ENCODE data around the gene RBM14.
"Not testable (repeated sequence)": the region's sequence is repeated elsewhere in the genome, so short reads cannot be mapped to it uniquely, and the experiment has no call there.

The RBM14 gene

DNA sequence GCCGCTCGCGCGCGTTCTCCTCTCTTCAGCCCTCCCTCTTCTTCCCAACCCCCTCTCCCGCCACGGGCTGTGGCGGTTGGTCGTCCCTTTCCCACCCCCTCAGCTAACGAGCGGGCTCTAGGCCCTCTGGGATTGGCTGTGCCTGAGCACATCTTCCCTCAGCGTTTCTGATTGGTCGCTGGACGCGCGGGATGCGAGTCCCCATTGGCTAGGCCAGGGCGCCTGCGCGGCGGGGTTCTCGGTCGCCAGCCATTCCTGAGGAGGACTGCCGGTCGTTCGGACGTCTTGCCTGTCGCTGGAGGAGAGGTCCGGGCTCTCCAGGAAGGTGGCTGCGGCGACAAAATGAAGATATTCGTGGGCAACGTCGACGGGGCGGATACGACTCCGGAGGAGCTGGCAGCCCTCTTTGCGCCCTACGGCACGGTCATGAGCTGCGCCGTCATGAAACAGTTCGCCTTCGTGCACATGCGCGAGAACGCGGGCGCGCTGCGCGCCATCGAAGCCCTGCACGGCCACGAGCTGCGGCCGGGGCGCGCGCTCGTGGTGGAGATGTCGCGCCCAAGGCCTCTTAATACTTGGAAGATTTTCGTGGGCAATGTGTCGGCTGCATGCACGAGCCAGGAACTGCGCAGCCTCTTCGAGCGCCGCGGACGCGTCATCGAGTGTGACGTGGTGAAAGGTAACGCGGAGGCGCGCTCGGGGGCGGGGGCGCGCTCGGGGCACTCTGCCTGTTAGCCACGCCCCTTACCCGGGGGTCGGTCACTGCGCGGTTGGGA is at the start of gene RBM14:
Gene RBM14, plus strand, starts transcription at position 252 of the 776 bp plus-strand sequence. Its CDS starts 91 bp downstream, at position 343.
- peaks cover 51% of the 10 kb centered on the region for H3K36me3 Mint-ChIP-seq (ENCODE audit: insufficient read depth)
- H3K4me1 Mint-ChIP-seq: peaks cover 54% of the 10 kb centered on the region
- ATAC-seq (replicated peaks; ENCODE audit: extremely low read depth, poor library complexity, severe bottlenecking) (peak; percentile 85), DNase-seq (ENCODE audit: low spot score in 2 of 2) (peak; percentile 96 to 98)
- H3K9me3 Mint-ChIP-seq: no peaks in the 10 kb centered on the region
- peak within 1 kb of the TSS; percentile 99 for H3K27ac Mint-ChIP-seq (ENCODE audit: low read depth)
- peak within 1 kb of the TSS; percentile 97 for H3K4me3 Mint-ChIP-seq
- no peaks in the 10 kb centered on the region for H3K27me3 Mint-ChIP-seq

- DNase-seq (ENCODE audit: low spot score in 2 of 2): no peak
- ATAC-seq (replicated peaks; ENCODE audit: extremely low read depth, poor library complexity, severe bottlenecking): no peak
- Mint-ChIP-seq H3K27ac (ENCODE audit: low read depth) (no peak overlapping the region), H3K9me3 (no peaks in the 10 kb centered on the region), H3K4me3 (peak overlapping the region; percentile 72), H3K36me3 (ENCODE audit: insufficient read depth) (no peaks in the 10 kb centered on the region), H3K27me3 (peaks cover 9% of the 10 kb centered on the region), H3K4me1 (peaks cover 5% of the 10 kb centered on the region)
Observed at GRCh38 chr11:66567787-66568123, 48.7 kb upstream of the RBM14 start.

DNA sequence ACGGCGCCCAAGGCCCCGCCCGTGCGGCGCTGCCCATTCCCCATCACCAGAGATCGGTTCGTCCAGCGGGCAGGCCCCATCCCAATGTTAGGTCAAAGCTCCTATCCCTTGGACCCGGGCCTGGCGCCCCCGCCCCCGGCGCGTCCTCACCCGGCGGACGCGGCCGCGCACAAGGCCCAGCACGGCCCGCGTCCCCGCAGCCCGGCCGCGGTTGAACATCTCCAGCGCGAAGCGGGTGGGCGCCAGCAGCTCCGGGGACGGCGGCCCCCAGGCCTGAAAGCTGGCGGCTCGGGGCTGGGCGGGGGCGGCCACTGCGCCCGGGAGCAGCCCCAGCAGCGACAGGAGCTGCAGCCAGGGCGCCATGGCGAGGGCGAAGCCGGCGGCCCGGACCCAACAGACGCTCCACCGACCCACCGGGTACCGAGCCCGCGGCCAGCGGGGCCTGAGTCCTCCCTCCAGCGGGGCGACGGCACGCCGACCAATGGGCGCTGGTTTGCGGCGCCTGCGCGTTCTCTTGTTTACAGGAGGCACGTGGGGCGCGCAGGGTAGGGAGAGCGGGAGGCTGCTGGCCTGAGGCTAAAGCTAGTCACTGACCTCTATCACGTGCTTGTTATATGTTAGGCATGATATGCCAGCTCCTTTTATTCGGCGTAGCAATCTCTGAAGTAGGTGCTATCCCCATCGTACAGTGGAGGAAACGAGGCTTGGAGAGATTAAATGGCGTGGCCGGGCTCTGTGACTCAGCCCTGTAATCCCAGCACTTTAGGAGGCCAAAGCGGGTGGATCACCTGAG is 48.1 kb upstream of the RBM14 start, which contains the start of gene CTSF:
Gene CTSF, minus strand, starts transcription at position 483 of the 793 bp plus-strand sequence. Its CDS starts 120 bp downstream, at position 363.
- no peaks in the 10 kb centered on the region for H3K9me3 Mint-ChIP-seq
- H3K4me3 Mint-ChIP-seq: peak within 1 kb of the TSS; percentile 72
- ATAC-seq (replicated peaks; ENCODE audit: extremely low read depth, poor library complexity, severe bottlenecking): peak; percentile 65
- peaks cover 10% of the 10 kb centered on the region for H3K27me3 Mint-ChIP-seq
- DNase-seq (ENCODE audit: low spot score in 2 of 2): peak; percentile 23 to 29
- no peaks in the 10 kb centered on the region for H3K36me3 Mint-ChIP-seq (ENCODE audit: insufficient read depth)
- H3K27ac Mint-ChIP-seq (ENCODE audit: low read depth): no peak within 1 kb of the TSS
- H3K4me1 Mint-ChIP-seq: peaks cover 5% of the 10 kb centered on the region

DNA sequence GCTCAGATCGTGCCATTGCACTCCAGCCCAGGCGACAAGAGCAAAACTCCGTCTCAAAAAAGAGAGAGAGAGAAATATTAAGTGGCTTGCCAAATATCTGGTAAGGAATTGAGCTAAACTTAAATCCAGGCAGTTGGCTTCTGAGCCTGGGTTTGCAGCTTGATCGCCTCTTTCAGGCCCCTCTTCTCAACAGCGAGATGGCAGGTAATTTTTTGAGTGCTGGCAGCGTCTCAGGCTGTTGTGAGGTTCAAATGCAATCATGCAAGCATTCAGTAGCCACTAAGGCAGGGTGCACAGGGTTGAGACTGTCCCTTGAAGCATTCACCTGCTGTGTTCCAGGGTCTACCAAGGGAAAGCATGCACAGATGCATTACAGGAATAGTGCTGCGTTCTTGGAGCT is 47.4 kb upstream of the RBM14 start:
- Mint-ChIP-seq H3K27ac (ENCODE audit: low read depth) (no peak overlapping the region), H3K4me3 (no peak overlapping the region), H3K9me3 (no peaks in the 10 kb centered on the region), H3K27me3 (peaks cover 17% of the 10 kb centered on the region), H3K36me3 (ENCODE audit: insufficient read depth) (no peaks in the 10 kb centered on the region), H3K4me1 (peaks cover 5% of the 10 kb centered on the region)
- ATAC-seq (replicated peaks; ENCODE audit: extremely low read depth, poor library complexity, severe bottlenecking) (no peak), DNase-seq (ENCODE audit: low spot score in 2 of 2) (no peak)

GRCh38 chr11:66570079-66570849 is 46.2 kb upstream of the RBM14 start:
- H3K27me3 Mint-ChIP-seq: peaks cover 29% of the 10 kb centered on the region
- H3K36me3 Mint-ChIP-seq (ENCODE audit: insufficient read depth): no peaks in the 10 kb centered on the region
- peaks cover 5% of the 10 kb centered on the region for H3K4me1 Mint-ChIP-seq
- DNase-seq (ENCODE audit: low spot score in 2 of 2): no peak
- no peaks in the 10 kb centered on the region for H3K9me3 Mint-ChIP-seq
- H3K4me3 Mint-ChIP-seq: no peak overlapping the region
- ATAC-seq (replicated peaks; ENCODE audit: extremely low read depth, poor library complexity, severe bottlenecking): no peak
- H3K27ac Mint-ChIP-seq (ENCODE audit: low read depth): no peak overlapping the region

DNA sequence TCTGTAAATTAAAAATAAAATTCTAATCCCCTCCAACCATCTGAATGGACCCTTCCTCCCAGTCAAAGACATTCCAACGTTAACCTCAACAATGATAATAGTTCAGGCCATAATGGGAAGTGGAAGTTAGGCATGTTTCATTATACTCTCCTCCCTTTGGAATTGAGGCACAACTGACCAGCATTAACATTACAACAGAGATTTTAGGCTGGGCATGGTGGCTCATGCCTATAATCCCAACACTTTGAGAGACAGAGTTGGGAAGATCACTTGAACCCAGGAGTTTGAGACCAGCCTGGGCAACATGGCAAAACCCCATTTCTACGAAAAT is 45.6 kb upstream of the RBM14 start:
- H3K36me3 Mint-ChIP-seq (ENCODE audit: insufficient read depth): no peaks in the 10 kb centered on the region
- H3K4me1 Mint-ChIP-seq: peaks cover 5% of the 10 kb centered on the region
- H3K9me3 Mint-ChIP-seq: no peaks in the 10 kb centered on the region
- ATAC-seq (replicated peaks; ENCODE audit: extremely low read depth, poor library complexity, severe bottlenecking) (no peak), DNase-seq (ENCODE audit: low spot score in 2 of 2) (no peak)
- H3K27me3 Mint-ChIP-seq: peaks cover 35% of the 10 kb centered on the region
- no peak overlapping the region for H3K27ac Mint-ChIP-seq (ENCODE audit: low read depth)
- no peak overlapping the region for H3K4me3 Mint-ChIP-seq

- Mint-ChIP-seq H3K9me3 (no peaks in the 10 kb centered on the region), H3K4me3 (no peak overlapping the region), H3K27ac (ENCODE audit: low read depth) (no peak overlapping the region), H3K27me3 (peaks cover 28% of the 10 kb centered on the region), H3K4me1 (peaks cover 8% of the 10 kb centered on the region), H3K36me3 (ENCODE audit: insufficient read depth) (no peaks in the 10 kb centered on the region)
- DNase-seq (ENCODE audit: low spot score in 2 of 2) (peak; percentile 42 to 73), ATAC-seq (replicated peaks; ENCODE audit: extremely low read depth, poor library complexity, severe bottlenecking) (peak; percentile 43)
Observed at GRCh38 chr11:66579017-66579606, 37.3 kb upstream of the RBM14 start.

DNA sequence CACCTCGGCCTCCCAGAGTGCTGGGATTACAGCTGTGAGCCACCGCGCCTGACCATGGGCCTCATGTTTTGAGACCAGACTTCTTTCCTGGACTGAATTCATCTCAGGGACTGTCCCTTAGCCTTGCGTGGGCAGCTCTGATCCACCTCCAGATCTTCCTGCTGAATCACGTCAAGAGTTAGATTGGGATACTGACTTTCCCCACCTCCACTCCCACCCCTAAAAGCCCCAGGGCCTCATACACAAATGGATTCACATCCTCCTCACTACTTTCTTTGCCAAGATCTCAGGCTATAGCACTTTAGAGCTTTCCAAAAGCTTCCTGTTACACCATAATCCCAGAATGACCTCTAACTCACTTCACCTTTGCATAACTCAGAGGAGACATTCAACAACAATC is 35.6 kb upstream of the RBM14 start:
- Mint-ChIP-seq H3K9me3 (no peaks in the 10 kb centered on the region), H3K4me3 (no peak overlapping the region), H3K27me3 (peaks cover 11% of the 10 kb centered on the region), H3K4me1 (peaks cover 8% of the 10 kb centered on the region), H3K36me3 (ENCODE audit: insufficient read depth) (no peaks in the 10 kb centered on the region), H3K27ac (ENCODE audit: low read depth) (no peak overlapping the region)
- DNase-seq (ENCODE audit: low spot score in 2 of 2) (no peak), ATAC-seq (replicated peaks; ENCODE audit: extremely low read depth, poor library complexity, severe bottlenecking) (no peak)

GRCh38 chr11:66581261-66581660 is 35.2 kb upstream of the RBM14 start:
- no peak for DNase-seq (ENCODE audit: low spot score in 2 of 2)
- Mint-ChIP-seq H3K9me3 (no peaks in the 10 kb centered on the region), H3K27me3 (peaks cover 6% of the 10 kb centered on the region), H3K36me3 (ENCODE audit: insufficient read depth) (no peaks in the 10 kb centered on the region), H3K4me1 (peaks cover 8% of the 10 kb centered on the region), H3K4me3 (no peak overlapping the region), H3K27ac (ENCODE audit: low read depth) (no peak overlapping the region)
- no peak for ATAC-seq (replicated peaks; ENCODE audit: extremely low read depth, poor library complexity, severe bottlenecking)

DNA sequence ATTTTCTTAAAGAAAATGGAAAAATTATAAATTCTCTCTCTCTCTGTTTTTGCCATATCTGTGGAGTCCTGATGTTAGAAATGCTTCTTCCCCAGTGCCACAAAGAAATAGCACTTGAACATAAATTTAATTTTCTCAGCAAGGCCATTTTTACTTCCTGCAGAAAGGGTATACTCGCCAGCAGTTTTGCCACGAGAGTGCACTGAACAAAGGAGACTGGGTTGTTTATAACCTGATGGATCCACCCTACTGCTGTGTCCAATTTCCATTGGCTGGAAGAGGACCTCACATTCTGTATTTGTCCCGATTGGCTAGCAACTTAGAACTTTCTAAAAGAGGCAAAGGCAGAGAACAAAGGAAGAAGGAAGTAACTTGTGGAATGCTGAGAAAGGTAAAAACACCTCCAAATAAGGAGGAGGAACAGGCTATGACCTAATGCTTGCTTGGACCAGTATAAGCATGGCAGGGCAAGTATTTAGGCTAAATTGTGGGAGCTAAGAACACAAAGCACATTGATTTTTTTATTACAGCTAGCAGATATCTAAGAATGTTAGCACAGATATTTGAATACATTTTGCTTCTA is 33.8 kb upstream of the RBM14 start:
- H3K4me3 Mint-ChIP-seq; ATAC-seq (replicated peaks; ENCODE audit: extremely low read depth, poor library complexity, severe bottlenecking); DNase-seq (ENCODE audit: low spot score in 2 of 2); H3K4me1 Mint-ChIP-seq; H3K36me3 Mint-ChIP-seq (ENCODE audit: insufficient read depth); H3K27me3 Mint-ChIP-seq; H3K9me3 Mint-ChIP-seq; H3K27ac Mint-ChIP-seq (ENCODE audit: low read depth): not testable (repeated sequence)

- H3K4me1 Mint-ChIP-seq; H3K4me3 Mint-ChIP-seq; H3K9me3 Mint-ChIP-seq; H3K27ac Mint-ChIP-seq (ENCODE audit: low read depth); ATAC-seq (replicated peaks; ENCODE audit: extremely low read depth, poor library complexity, severe bottlenecking); H3K27me3 Mint-ChIP-seq; DNase-seq (ENCODE audit: low spot score in 2 of 2); H3K36me3 Mint-ChIP-seq (ENCODE audit: insufficient read depth): not testable (repeated sequence)
Observed at GRCh38 chr11:66585447-66585846, 31.0 kb upstream of the RBM14 start.

DNA sequence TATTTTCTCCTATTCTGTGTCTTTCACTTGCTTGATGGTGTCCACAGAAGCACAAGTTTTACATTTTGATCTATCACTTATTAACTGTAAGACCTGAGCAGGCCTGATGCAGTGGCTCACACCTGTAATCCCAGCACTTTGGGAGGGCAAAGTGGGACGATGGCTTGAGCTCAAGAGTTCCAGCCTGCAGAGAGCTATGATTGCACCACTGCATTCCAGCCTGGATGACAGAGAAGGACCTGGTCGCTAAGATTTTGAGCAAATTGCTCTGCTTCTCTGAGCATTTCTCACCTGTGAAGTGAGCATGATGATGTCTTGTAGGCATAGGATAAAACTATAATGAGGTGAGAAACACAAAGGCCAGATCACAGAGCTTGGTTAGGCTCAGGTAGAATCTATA is 30.3 kb upstream of the RBM14 start:
- Mint-ChIP-seq H3K36me3 (ENCODE audit: insufficient read depth) (no peaks in the 10 kb centered on the region), H3K27me3 (no peaks in the 10 kb centered on the region), H3K27ac (ENCODE audit: low read depth) (no peak overlapping the region), H3K4me3 (no peak overlapping the region), H3K9me3 (no peaks in the 10 kb centered on the region), H3K4me1 (no peaks in the 10 kb centered on the region)
- DNase-seq (ENCODE audit: low spot score in 2 of 2) (no peak), ATAC-seq (replicated peaks; ENCODE audit: extremely low read depth, poor library complexity, severe bottlenecking) (no peak)

Data from central memory CD8-positive, alpha-beta T cell (primary cell).